Epithelial cell of esophagus (primary cell): Measurements from ENCODE around the gene KIF11.
A peak's percentile ranks its signal among the peaks of the same experiment; 100 is the strongest.

Source experiments
- DNase-seq: peaks from one replicate; pipeline ENCODE4 v3.0.0; 2010; ENCODE audit warnings: low read depth
- H3K4me3 ChIP-seq: 2 replicates; pipeline ENCODE4 v1.5.1; 2011; ENCODE audit warnings: mild to moderate bottlenecking, low read length, control low read depth
- TF ChIP-seq, protein P1 (sequence below): IDR thresholded peaks from 2 replicates; pipeline ENCODE4 v1.5.1; 2011; ENCODE audit warnings: low read depth, mild to moderate bottlenecking, low read length, control low read depth, inconsistent platforms; ENCODE audit not compliant: insufficient read depth; ENCODE audit errors: missing control alignments

Gene KIF11

DNA sequence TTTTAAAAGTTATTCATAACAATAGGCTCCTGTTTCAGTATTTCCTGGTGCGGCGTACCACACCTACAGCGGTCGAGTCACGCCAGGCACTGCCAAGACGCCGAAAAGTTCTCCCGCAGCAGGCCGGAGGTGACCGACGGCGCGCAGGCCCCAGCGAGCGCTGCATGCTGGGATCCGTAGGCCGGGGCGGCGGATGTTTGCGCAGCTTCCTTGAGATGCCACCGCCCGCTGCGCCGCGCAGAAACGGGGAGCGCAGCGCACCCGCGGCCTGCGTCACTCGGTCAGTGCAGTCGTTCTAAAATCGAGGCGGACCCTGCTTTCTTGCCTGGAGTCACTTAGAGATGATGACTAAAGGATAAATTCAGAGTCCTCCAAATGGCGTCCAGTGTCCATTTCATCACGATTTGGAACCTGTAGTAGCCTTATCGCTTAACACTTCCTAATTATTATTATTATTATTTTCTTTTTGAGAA is 1.3 kb upstream of the KIF11 start:
- peak; percentile 98 for DNase-seq
- H3K4me3 ChIP-seq = peak overlapping the region; percentile 88
- TF ChIP-seq, protein P1, sequence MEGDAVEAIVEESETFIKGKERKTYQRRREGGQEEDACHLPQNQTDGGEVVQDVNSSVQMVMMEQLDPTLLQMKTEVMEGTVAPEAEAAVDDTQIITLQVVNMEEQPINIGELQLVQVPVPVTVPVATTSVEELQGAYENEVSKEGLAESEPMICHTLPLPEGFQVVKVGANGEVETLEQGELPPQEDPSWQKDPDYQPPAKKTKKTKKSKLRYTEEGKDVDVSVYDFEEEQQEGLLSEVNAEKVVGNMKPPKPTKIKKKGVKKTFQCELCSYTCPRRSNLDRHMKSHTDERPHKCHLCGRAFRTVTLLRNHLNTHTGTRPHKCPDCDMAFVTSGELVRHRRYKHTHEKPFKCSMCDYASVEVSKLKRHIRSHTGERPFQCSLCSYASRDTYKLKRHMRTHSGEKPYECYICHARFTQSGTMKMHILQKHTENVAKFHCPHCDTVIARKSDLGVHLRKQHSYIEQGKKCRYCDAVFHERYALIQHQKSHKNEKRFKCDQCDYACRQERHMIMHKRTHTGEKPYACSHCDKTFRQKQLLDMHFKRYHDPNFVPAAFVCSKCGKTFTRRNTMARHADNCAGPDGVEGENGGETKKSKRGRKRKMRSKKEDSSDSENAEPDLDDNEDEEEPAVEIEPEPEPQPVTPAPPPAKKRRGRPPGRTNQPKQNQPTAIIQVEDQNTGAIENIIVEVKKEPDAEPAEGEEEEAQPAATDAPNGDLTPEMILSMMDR = no peak

DNA sequence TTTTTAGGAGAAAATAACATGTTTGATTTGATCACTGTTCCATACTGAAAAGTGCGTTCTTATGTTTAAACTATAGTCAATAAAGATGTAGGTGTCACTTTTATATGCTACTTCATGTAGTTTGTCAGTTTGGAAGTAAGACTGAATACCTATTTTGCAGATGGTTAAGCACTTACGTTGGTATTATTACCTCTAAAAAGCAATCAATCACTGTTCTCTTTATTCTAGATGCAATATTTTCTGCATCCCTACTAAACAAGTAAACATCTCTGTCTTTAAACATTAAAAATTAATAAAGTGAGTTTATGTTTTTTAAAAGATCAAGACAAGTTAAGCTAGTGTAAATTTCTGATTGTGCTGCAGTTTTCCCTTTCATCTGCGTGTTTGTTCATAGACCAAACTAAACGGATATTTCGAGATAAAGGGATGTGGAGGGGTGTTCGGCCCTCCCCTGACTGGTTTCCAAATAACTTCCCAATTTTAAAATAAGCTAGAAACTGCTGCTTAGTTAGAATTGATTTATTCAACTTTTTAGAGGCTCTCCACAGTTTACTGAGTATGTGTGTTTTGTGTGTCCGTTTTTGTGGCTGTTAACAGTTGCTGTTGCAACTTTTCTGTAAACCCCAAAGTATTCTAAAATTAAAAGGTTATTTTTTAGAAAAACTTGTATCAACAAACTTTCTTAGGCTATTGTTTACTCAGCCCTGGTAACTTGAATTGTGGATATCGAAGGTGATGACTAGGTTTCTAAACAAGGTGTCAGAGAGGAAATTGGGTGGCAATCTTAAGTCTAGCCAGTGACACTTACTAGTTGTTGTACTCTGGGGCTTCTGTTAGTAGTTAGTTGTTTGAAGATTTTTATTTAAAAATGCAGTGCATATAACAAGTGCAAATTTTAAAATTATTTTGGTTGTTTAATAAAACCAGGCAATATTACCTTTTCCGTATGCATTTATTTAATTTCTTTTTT is 974 bp downstream of the KIF11 start:
- H3K4me3 ChIP-seq = peak overlapping the region; percentile 88
- DNase-seq = no peak
- TF ChIP-seq, protein P1 = no peak

DNA sequence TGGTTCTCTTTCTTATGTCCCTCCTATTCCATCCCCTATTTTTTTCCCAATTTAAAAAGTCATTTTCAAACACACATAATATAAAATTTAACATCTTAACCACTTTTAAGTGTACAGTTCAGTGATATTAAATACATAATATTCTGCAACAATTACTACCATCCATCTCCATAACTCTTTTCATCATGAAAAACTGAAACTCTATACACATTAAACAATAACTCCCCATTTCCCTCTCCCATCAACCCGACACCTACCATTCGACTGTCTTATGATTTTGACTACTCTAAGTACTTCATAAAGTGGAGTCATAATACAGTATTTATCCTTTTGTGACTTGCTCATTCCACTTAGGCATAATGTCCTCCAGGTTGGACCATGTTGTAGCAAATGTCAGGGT is 2.6 kb downstream of the KIF11 start:
- no peak overlapping the region for H3K4me3 ChIP-seq
- TF ChIP-seq, protein P1 = no peak
- DNase-seq = no peak

DNA sequence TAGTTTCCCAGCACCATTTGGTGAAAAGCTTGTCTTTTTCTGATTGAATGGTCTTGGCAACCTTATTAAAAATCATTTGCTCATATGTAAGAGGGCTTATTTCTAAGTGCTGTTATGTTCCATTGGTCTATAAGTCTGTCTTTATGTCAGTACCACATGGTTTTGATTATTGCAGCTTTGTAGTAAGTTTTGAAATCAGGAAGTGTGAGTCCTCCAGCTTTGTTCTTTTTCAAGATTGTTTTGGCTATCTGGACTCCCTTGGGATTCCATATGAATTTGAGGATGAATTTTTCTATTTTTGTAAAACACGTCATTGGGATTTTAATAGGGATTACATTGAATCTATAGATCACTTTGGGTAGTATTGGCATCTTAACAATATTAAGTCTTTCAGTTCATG is 5.4 kb downstream of the KIF11 start:
- H3K4me3 ChIP-seq = no peak overlapping the region
- TF ChIP-seq, protein P1 = no peak
- DNase-seq = no peak

DNA sequence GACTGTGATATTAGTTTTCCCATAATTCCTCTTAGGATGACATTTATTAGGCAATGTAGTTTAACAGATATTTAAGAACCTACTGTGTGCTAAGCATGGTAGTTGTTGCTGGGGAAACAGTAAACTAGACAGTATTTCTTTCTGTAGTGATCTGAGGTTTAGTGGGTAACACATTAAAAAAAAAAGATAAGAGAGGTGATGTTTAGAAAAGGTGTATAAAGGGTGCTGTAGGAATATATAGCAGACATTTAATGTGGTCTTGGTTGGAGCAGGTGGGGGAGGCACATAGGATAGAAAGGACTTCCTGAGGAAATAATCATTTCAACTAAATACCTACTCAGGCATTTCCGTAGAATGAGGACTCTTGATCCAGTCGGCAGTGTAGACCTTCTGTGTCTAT is 11.9 kb downstream of the KIF11 start:
- H3K4me3 ChIP-seq = no peak overlapping the region
- TF ChIP-seq, protein P1 = no peak
- no peak for DNase-seq

DNA sequence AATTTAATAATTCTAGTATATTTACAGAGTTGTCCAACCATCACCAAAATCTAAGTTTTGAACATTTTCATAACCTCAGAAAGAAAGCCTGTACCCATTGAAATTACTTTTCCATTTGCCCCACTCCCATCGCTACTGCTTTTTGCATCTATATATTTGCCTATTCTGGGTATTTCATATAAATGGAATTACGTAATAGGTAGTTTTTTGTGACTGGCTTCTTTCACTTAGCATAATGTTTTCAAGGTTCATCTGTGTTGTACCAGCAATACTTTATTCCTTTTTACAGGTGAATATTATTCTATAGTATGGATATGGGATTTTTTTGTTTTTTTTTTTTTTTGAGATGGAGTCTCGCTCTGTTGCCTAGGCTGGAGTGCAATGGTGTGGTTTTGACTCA is 22.6 kb downstream of the KIF11 start:
- DNase-seq = no peak
- no peak overlapping the region for H3K4me3 ChIP-seq
- TF ChIP-seq, protein P1 = no peak
